K562 (cell line): ENCODE data around the gene SLC2A10. TPM values are rescaled to one million over a fixed set of nuclear protein-coding genes. Genes with fewer than 3 reads are reported as not detected.
A peak's percentile ranks its signal among the peaks of the same experiment; 100 is the strongest.

Source experiments
- ATAC-seq: fragments of 200-7000 bp; cut with Tn5 transposase; 3 replicates; pipeline ENCODE4 v1.9.1; 2020; ENCODE audit warnings: moderate library complexity
- BruUV-seq: library from RNA; stranded (reverse); fragments of 400-500 nt; replicated peaks from 2 replicates; lab custom pipeline; 2021; lab: Mats Ljungman, UMichigan
- CTCF ChIA-PET: fragments of 300-600 bp; formaldehyde crosslinking; extraction: SDS; loops from one replicate; lab custom pipeline; 2021; ENCODE audit warnings: low intra/inter-chr PET ratio; lab: Yijun Ruan, JAX
- POLR2A ChIA-PET: fragments of 300-600, 350-650 bp; sonication (Branson Sonifier 250); formaldehyde crosslinking; extraction: SDS; loops from one replicate; lab custom pipeline; 2021; ENCODE audit warnings: antibody characterized with exemption, inconsistent platforms; lab: Yijun Ruan, JAX
- DNase-seq, 4 experiments: peaks; one replicate each; pipeline versions ENCODE4 v3.0.0 to v3.0.0-alpha.2; 2011 to 2018; ENCODE audit warnings: low spot score in 3 of 4, mixed read lengths in 3 of 4; ENCODE audit errors: extremely low read depth in 1 of 4
- FAIRE-seq: peaks from 2 replicates; lab custom pipeline; 2011; peaks lifted over from hg19 to GRCh38; lab: Jason Lieb, UNC
- H2AFZ ChIP-seq: 2 replicates; pipeline ENCODE4 v1.6.0; 2011; ENCODE audit warnings: low read depth, low read length, control low read depth, inconsistent platforms
- H3K27ac ChIP-seq: fragments of 200-600 bp; 3 replicates; pipeline ENCODE4 v1.8.0; 2011; ENCODE audit warnings: low read depth, mild to moderate bottlenecking, control low read depth, inconsistent platforms, low read length, moderate library complexity, mixed read lengths; ENCODE audit errors: extremely low read depth
- H3K27me3 ChIP-seq, 2 experiments: fragments of 300-600 bp in 1 of 2; 2 replicates in 1 of 2; 3 replicates in 1 of 2; pipeline versions ENCODE4 v1.6.0 to v1.8.0; 2011; ENCODE audit warnings: inconsistent platforms in 2 of 2, low read length in 2 of 2, mild to moderate bottlenecking in 1 of 2, mixed read lengths in 1 of 2, moderate library complexity in 1 of 2; ENCODE audit not compliant: control insufficient read depth in 2 of 2, insufficient read depth in 2 of 2
- H3K36me3 ChIP-seq: fragments of 300-600 bp; 3 replicates; pipeline ENCODE4 v1.8.0; 2011; ENCODE audit warnings: mild to moderate bottlenecking, low read length, inconsistent platforms; ENCODE audit not compliant: control insufficient read depth, insufficient read depth
- H3K4me1 ChIP-seq, 2 experiments: fragments of 200-600 bp in 1 of 2; replicated peaks in 1 of 2; 2 replicates in 1 of 2; 3 replicates in 1 of 2; pipeline versions ENCODE4 v1.5.1 to v1.8.0; 2011; ENCODE audit warnings: inconsistent platforms in 2 of 2, low read length in 2 of 2, mild to moderate bottlenecking in 1 of 2, mixed read lengths in 1 of 2, moderate library complexity in 1 of 2; ENCODE audit not compliant: control insufficient read depth in 2 of 2, insufficient read depth in 2 of 2
- H3K4me2 ChIP-seq: 2 replicates; pipeline ENCODE4 v1.6.1; 2011; ENCODE audit warnings: low read length, control low read depth, inconsistent platforms, mixed read lengths; ENCODE audit not compliant: insufficient read depth
- H3K4me3 ChIP-seq: fragments of 200-600 bp; sonication (generic), shearing (Covaris generic); 2 replicates; pipeline ENCODE4 v1.5.1; 2016; ENCODE audit warnings: control low read depth, inconsistent platforms
- H3K79me2 ChIP-seq: fragments of 200-600 bp; 3 replicates; pipeline ENCODE4 v1.8.0; 2011; ENCODE audit warnings: low read length, inconsistent platforms; ENCODE audit not compliant: control insufficient read depth, insufficient read depth
- H3K9ac ChIP-seq, 2 experiments: 2 replicates each; pipeline versions ENCODE4 v1.6.0 to v1.6.1; 2011; ENCODE audit warnings: low read depth in 2 of 2, low read length in 2 of 2, control low read depth in 1 of 2, inconsistent platforms in 1 of 2, mild to moderate bottlenecking in 1 of 2, mixed read lengths in 1 of 2; ENCODE audit not compliant: insufficient read depth in 1 of 2
- H3K9me1 ChIP-seq: one replicate; pipeline ENCODE4 v1.6.0; 2011; ENCODE audit warnings: inconsistent platforms, mild to moderate bottlenecking, low read length, moderate library complexity; ENCODE audit not compliant: control insufficient read depth, insufficient read depth
- H3K9me3 ChIP-seq: replicated peaks from 2 replicates; pipeline ENCODE4 v1.5.1; 2011; ENCODE audit warnings: low read depth, low read length, inconsistent platforms; ENCODE audit not compliant: control insufficient read depth, insufficient read depth
- H4K20me1 ChIP-seq: replicated peaks from 2 replicates; pipeline ENCODE4 v1.6.1; 2011; ENCODE audit warnings: low read length, inconsistent platforms, mixed read lengths; ENCODE audit not compliant: control insufficient read depth, insufficient read depth
- CCAR2 ChIP-seq: fragments of 200-400 bp; formaldehyde crosslinking; IDR thresholded peaks from 2 replicates; pipeline ENCODE4 v1.6.1; 2017; ENCODE audit warnings: mild to moderate bottlenecking, low read depth, low read length
- GATA2 ChIP-seq: sonication (generic); formaldehyde crosslinking; IDR thresholded peaks from 2 replicates; pipeline ENCODE4 v1.4.0; 2020; ENCODE audit warnings: mild to moderate bottlenecking, missing genetic modification reagents
- MTA2 ChIP-seq: fragments of 450-650 bp; IDR thresholded peaks from 2 replicates; pipeline ENCODE4 v1.6.1; 2016; ENCODE audit warnings: low read depth
- NR2C2 ChIP-seq, 2 experiments: fragments of 200-800 bp in 1 of 2; sonication (Bioruptor generic) in 1 of 2; sonication (generic) in 1 of 2; formaldehyde crosslinking in 1 of 2; IDR thresholded peaks; 2 replicates each; pipeline versions ENCODE4 v1.6.1 to v1.8.0; 2016 to 2022; ENCODE audit warnings: mild to moderate bottlenecking in 1 of 2, missing compliant biosample characterization in 1 of 2, missing genetic modification characterization in 1 of 2, missing genetic modification reagents in 1 of 2
- POLR2AphosphoS2 ChIP-seq: IDR thresholded peaks from 2 replicates; pipeline ENCODE4 v1.6.1; 2012; ENCODE audit warnings: low read length, improper control_type of control experiment
- POLR2G ChIP-seq: fragments of 200-400 bp; formaldehyde crosslinking; IDR thresholded peaks from 2 replicates; pipeline ENCODE4 v1.6.1; 2017; ENCODE audit warnings: low read depth, mild to moderate bottlenecking, antibody characterized with exemption, low read length, moderate library complexity
- SMARCA5 ChIP-seq: fragments of 450-650 bp; IDR thresholded peaks from 2 replicates; pipeline ENCODE4 v1.6.1; 2016
- SREBF1 ChIP-seq: fragments of 150-350 bp; IDR thresholded peaks from 2 replicates; pipeline ENCODE4 v1.6.1; 2014; ENCODE audit warnings: antibody characterized with exemption, low read depth, low read length, borderline replicate concordance
- SUPT5H ChIP-seq: fragments of 450-650 bp; IDR thresholded peaks from 2 replicates; pipeline ENCODE4 v1.6.1; 2016
- ZC3H4 ChIP-seq: sonication (generic); formaldehyde crosslinking; IDR thresholded peaks from 2 replicates; pipeline ENCODE4 v1.9.0; 2021; ENCODE audit warnings: missing genetic modification reagents, borderline replicate concordance
- ZNF586 ChIP-seq: fragments of 450-650 bp; formaldehyde crosslinking; conservative IDR thresholded peaks from 2 replicates; pipeline ENCODE4 v1.4.0; 2020; ENCODE audit warnings: mild to moderate bottlenecking, moderate library complexity
- ZNF589 ChIP-seq: fragments of 200-800 bp; sonication (Bioruptor generic); IDR thresholded peaks from 2 replicates; pipeline ENCODE4 v1.6.1; 2016; ENCODE audit warnings: low read depth, missing genetic modification characterization, missing compliant biosample characterization
- WGBS: fragments of 100-300 bp; shearing (Covaris generic); methylation state at CpG from one replicate; pipeline ENCODE4 v1.1.6; 2016; ENCODE audit warnings: low coverage, mixed read lengths; ENCODE audit not compliant: insufficient coverage; ENCODE audit errors: missing lambda C conversion rate; 5-methylcytosine and 5-hydroxymethylcytosine counted together
- in situ Hi-C: fragments of 300-500 bp; cut with MboI; formaldehyde crosslinking; loops from 4 replicates; pipeline ENCODE4 v1.15.0; 2018; ENCODE audit warnings: inconsistent platforms, mixed read lengths
- intact Hi-C: fragments of 100-400 bp; cut with micrococcal nuclease; formaldehyde crosslinking; loops from 2 replicates; pipeline ENCODE4 v1.14.2; 2022
- polyA plus RNA-seq, 8 experiments: library from polyadenylated mRNA; depleted of rRNA in 4 of 8; stranded (reverse) in 5 of 8; unstranded in 3 of 8; fragments of >200 nt; fragmentation: Nextera tagmentation in 2 of 8; fragmentation: Illumina TruSeq in 1 of 8; extraction: Ambion mirVana in 2 of 8; extraction: Trizol in 1 of 8; gene quantifications; 2 replicates each; pipeline versions ENCODE4 v1.2.1 to v1.2.3, GENCODE V29; 2011 to 2014; ENCODE audit warnings: inconsistent platforms in 1 of 8, missing spikeins in 1 of 8
- total RNA-seq, 7 experiments: library from RNA; depleted of rRNA in 6 of 7; stranded (reverse); fragments of >200 nt in 6 of 7; fragmentation: Illumina TruSeq in 2 of 7; extraction: Trizol in 2 of 7; gene quantifications; 2 replicates each; pipeline versions ENCODE4 v1.2.1 to v1.2.3, GENCODE V29; 2011 to 2021; ENCODE audit warnings: low replicate concordance in 1 of 7
- TF ChIP-seq, protein P1 (sequence below): fragments of 250-450 bp; sonication (Bioruptor Pico); IDR thresholded peaks from 2 replicates; pipeline ENCODE4 v1.8.0; 2021; ENCODE audit warnings: moderate library complexity, mild to moderate bottlenecking, inconsistent platforms
- TF ChIP-seq, protein P2 (sequence below): sonication (generic); formaldehyde crosslinking; IDR thresholded peaks from 2 replicates; pipeline ENCODE4 v1.8.1; 2023; ENCODE audit warnings: mild to moderate bottlenecking, missing genetic modification reagents
- TF ChIP-seq, protein P3 (sequence below): fragments of 250-450 bp; sonication (Bioruptor Pico); IDR thresholded peaks from 2 replicates; pipeline ENCODE4 v1.4.0; 2020; ENCODE audit warnings: mild to moderate bottlenecking, moderate library complexity
- TF ChIP-seq, protein P4 (sequence below): sonication (generic); formaldehyde crosslinking; IDR thresholded peaks from 2 replicates; pipeline ENCODE4 v1.8.0; 2022; ENCODE audit warnings: missing genetic modification reagents, mild to moderate bottlenecking, moderate library complexity, borderline replicate concordance

The SLC2A10 gene
- total and polyA plus RNA-seq, 9 of the 15 experiments (the other 6 are each of a cell fraction or from before 2014, with no cell fraction given) = 0.01 to 1.8 (median 0.10) TPM

DNA sequence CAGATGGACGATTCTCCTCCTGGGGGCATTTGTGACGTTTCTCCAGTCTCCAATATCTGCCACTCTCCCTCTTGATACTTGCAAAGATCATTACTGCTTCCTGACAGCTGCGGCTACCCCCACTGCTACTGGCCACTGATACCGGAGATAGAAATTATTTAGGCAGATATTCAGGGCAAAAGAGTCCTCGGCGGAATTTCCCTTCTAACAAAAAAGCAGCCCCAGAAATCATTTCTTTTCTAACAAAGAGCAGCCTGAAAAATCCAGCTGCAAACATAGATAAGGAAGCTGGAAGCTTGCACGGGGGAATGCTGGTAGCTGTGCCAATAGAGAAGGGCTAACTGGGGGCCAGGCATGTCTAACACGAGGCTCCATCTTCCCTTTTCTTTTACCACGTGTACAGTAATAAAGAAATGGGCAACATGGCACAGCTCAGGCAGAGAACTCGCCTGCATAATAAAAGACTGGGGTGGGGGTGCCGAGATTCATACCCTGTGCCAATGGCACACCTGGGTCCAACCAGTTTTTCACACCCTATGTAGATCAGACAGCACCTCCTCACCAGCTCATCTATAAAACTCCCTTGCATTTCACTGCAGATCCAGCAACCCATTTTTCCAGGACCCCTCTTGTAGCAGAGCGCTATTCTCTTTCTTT lies 26.3 kb upstream of the SLC2A10 start (continued):
- TF ChIP-seq SREBF1 (no peak), POLR2AphosphoS2 (no peak), CCAR2 (no peak), GATA2 (no peak), MTA2 (peak; percentile 57), ZNF586 (CRISPR knock-in tag) (no peak)
- TF ChIP-seq, protein P1, sequence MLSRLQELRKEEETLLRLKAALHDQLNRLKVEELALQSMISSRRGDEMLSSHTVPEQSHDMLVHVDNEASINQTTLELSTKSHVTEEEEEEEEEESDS = no peak

DNA sequence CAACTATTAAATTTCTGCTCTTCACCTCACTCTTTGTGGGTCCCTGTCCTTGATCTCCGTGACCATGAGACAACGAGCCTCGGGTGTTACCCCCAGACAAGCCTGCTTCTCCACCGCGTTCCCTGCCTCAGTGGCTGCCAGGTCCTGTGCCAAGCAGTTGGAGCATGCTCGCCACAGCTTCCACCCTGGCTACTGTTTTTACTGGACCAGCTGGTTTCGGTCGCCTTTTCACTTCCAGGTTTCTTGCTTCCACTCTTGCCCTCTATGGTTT lies 25.8 kb upstream of the SLC2A10 start:
- Histone ChIP-seq H2AFZ (peak overlapping the region; percentile 14; the same call in 1 of the 2 replicates), H3K4me2 (peak overlapping the region; percentile 91), H3K27me3 (no peaks in the 10 kb centered on the region), H4K20me1 (peaks cover 3% of the 10 kb centered on the region; the same call in 1 of the 2 replicates), H3K36me3 (peaks cover 44% of the 10 kb centered on the region), H3K9me1 (peaks cover 4% of the 10 kb centered on the region), H3K9ac (peak overlapping the region; percentile 74 to 92), H3K79me2 (peaks cover 84% of the 10 kb centered on the region), H3K4me1 (peaks cover 3 to 34% of the 10 kb centered on the region in 2 experiments; a peak in 4 of 5 replicates), H3K9me3 (no peaks in the 10 kb centered on the region), H3K27ac (peak overlapping the region; percentile 80), H3K4me3 (peak overlapping the region; percentile 44)
- BruUV-seq = no TSS peak
- WGBS = 4% methylated on average over 8 of the region's 8 CpGs
- POLR2A ChIA-PET = interaction anchor here (0.7 to 1.7 kb wide), 9 partner anchors 9 to 110 kb away, joined by 3 to 10 read pairs (median 3); no protein-coding TSS in a partner anchor
- no peak for DNase-seq
- TF ChIP-seq SUPT5H = no peak
- TF ChIP-seq ZC3H4 (CRISPR knock-in tag) = peak; percentile 11; the same call in 1 of the 2 replicates
- TF ChIP-seq, protein P2, sequence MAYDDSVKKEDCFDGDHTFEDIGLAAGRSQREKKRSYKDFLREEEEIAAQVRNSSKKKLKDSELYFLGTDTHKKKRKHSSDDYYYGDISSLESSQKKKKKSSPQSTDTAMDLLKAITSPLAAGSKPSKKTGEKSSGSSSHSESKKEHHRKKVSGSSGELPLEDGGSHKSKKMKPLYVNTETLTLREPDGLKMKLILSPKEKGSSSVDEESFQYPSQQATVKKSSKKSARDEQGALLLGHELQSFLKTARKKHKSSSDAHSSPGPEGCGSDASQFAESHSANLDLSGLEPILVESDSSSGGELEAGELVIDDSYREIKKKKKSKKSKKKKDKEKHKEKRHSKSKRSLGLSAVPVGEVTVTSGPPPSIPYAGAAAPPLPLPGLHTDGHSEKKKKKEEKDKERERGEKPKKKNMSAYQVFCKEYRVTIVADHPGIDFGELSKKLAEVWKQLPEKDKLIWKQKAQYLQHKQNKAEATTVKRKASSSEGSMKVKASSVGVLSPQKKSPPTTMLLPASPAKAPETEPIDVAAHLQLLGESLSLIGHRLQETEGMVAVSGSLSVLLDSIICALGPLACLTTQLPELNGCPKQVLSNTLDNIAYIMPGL = 0 out of 2 replicates have a peak, but pooled peaks have one; percentile 44
- 0 out of 2 replicates have a peak, but pooled peaks have one; percentile 35 for TF ChIP-seq POLR2G
- no peak for TF ChIP-seq SMARCA5
- TF ChIP-seq NR2C2 (CRISPR knock-in tag; IDR thresholded peaks at IDR 0.05) = no peak
- no peak for TF ChIP-seq NR2C2 (tag; IDR thresholded peaks at IDR 0.05)
- TF ChIP-seq ZNF589 (CRISPR knock-in tag) = 0 out of 2 replicates have a peak, but pooled peaks have one; percentile 24
- TF ChIP-seq, protein P3, sequence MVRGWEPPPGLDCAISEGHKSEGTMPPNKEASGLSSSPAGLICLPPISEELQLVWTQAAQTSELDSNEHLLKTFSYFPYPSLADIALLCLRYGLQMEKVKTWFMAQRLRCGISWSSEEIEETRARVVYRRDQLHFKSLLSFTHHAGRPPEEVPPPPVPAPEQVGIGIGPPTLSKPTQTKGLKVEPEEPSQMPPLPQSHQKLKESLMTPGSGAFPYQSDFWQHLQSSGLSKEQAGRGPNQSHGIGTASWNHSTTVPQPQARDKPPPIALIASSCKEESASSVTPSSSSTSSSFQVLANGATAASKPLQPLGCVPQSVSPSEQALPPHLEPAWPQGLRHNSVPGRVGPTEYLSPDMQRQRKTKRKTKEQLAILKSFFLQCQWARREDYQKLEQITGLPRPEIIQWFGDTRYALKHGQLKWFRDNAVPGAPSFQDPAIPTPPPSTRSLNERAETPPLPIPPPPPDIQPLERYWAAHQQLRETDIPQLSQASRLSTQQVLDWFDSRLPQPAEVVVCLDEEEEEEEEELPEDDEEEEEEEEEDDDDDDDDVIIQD (CRISPR knock-in tag) = no peak
- TF ChIP-seq, protein P4, sequence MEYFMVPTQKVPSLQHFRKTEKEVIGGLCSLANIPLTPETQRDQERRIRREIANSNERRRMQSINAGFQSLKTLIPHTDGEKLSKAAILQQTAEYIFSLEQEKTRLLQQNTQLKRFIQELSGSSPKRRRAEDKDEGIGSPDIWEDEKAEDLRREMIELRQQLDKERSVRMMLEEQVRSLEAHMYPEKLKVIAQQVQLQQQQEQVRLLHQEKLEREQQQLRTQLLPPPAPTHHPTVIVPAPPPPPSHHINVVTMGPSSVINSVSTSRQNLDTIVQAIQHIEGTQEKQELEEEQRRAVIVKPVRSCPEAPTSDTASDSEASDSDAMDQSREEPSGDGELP (CRISPR knock-in tag) = peak; percentile 20; the same call in 1 of the 2 replicates
- in situ Hi-C loops (no loop called here), intact Hi-C loops (loop anchor here (2.0 to 5.0 kb wide), 2 partner anchors 36 to 125 kb away; no protein-coding TSS in a partner anchor)
- CTCF ChIA-PET = no interaction called here
- no peak for FAIRE-seq
- peak; percentile 2; the same call in 1 of the 3 replicates for ATAC-seq
